HEK293 (cell line): ENCODE data around the gene SLC13A3.

Experiments
- CTCF ChIA-PET: fragments of 350-600 bp; formaldehyde crosslinking; extraction: SDS; loops from one replicate; lab custom pipeline; 2021; ENCODE audit warnings: antibody characterized with exemption; lab: Yijun Ruan, JAX
- POLR2A ChIA-PET: fragments of 300-600 bp; formaldehyde crosslinking; extraction: SDS; loops from one replicate; lab custom pipeline; 2020; ENCODE audit warnings: antibody characterized with exemption, inconsistent platforms; lab: Yijun Ruan, JAX
- H3K27ac ChIP-seq: fragments of 200-500 bp; sonication (Bioruptor generic); 2 replicates; pipeline ENCODE4 v1.5.1; 2014; ENCODE audit warnings: low read depth, low read length, control low read depth, inconsistent platforms; ENCODE audit errors: extremely low read depth
- H3K36me3 ChIP-seq, 2 experiments: fragments of 200-500 bp in 1 of 2; sonication (Bioruptor generic) in 1 of 2; 1 replicate in 1 of 2; 2 replicates in 1 of 2; pipeline ENCODE4 v1.5.1; 2014 to 2017; ENCODE audit warnings: inconsistent platforms in 2 of 2, low read length in 2 of 2; ENCODE audit not compliant: control insufficient read depth in 2 of 2, insufficient read depth in 1 of 2
- H3K4me1 ChIP-seq: fragments of 200-500 bp; sonication (Bioruptor generic); 2 replicates; pipeline ENCODE4 v1.5.1; 2014; ENCODE audit warnings: mild to moderate bottlenecking, low read length, inconsistent platforms; ENCODE audit not compliant: control insufficient read depth, insufficient read depth
- H3K4me3 ChIP-seq: 2 replicates; pipeline ENCODE4 v1.5.1; 2011; ENCODE audit warnings: low read depth, mild to moderate bottlenecking, control low read depth, low read length, moderate library complexity
- H3K9me3 ChIP-seq: fragments of 200-500 bp; sonication (Bioruptor generic); 2 replicates; pipeline ENCODE4 v1.5.1; 2014; ENCODE audit warnings: low read depth, low read length, inconsistent platforms; ENCODE audit not compliant: control insufficient read depth, insufficient read depth
- GLI2 ChIP-seq: fragments of 450-650 bp; formaldehyde crosslinking; IDR thresholded peaks from 2 replicates; pipeline ENCODE4; 2017; ENCODE audit warnings: missing biosample characterization, missing genetic modification characterization, low read depth, borderline replicate concordance
- GLIS2 ChIP-seq: fragments of 450-650 bp; formaldehyde crosslinking; IDR thresholded peaks from 2 replicates; pipeline ENCODE4 v1.5.1; 2016; ENCODE audit warnings: missing biosample characterization, missing genetic modification characterization
- KLF16 ChIP-seq: fragments of 450-650 bp; formaldehyde crosslinking; IDR thresholded peaks from 2 replicates; pipeline ENCODE4 v1.5.1; 2017; ENCODE audit warnings: missing biosample characterization, missing genetic modification characterization
- KLF17 ChIP-seq: fragments of 450-650 bp; formaldehyde crosslinking; IDR thresholded peaks from 2 replicates; pipeline ENCODE4 v1.5.1; 2016; ENCODE audit warnings: missing biosample characterization, missing genetic modification characterization
- PRDM1 ChIP-seq: fragments of 450-650 bp; formaldehyde crosslinking; IDR thresholded peaks from 2 replicates; pipeline ENCODE4; 2016; ENCODE audit warnings: missing biosample characterization, missing genetic modification characterization
- ZBTB7A ChIP-seq: fragments of 450-650 bp; formaldehyde crosslinking; IDR thresholded peaks from 2 replicates; pipeline ENCODE4 v1.5.1; 2016; ENCODE audit warnings: low read depth, missing biosample characterization, missing genetic modification characterization
- ZNF148 ChIP-seq: fragments of 450-650 bp; formaldehyde crosslinking; IDR thresholded peaks from 2 replicates; pipeline ENCODE4 v1.5.0; 2017; ENCODE audit warnings: missing biosample characterization, missing genetic modification characterization, borderline replicate concordance
- ZNF155 ChIP-seq: fragments of 450-650 bp; formaldehyde crosslinking; IDR thresholded peaks from 2 replicates; pipeline ENCODE4 v1.5.1; 2016; ENCODE audit warnings: missing biosample characterization, missing genetic modification characterization
- ZNF416 ChIP-seq: fragments of 450-650 bp; formaldehyde crosslinking; IDR thresholded peaks from 2 replicates; pipeline ENCODE4 v1.5.1; 2016; ENCODE audit warnings: missing biosample characterization, missing genetic modification characterization
- ZNF433 ChIP-seq: fragments of 450-650 bp; formaldehyde crosslinking; IDR thresholded peaks from 2 replicates; pipeline ENCODE4 v1.5.1; 2016; ENCODE audit warnings: missing biosample characterization, missing genetic modification characterization, low read depth
- ZNF600 ChIP-seq: fragments of 450-650 bp; formaldehyde crosslinking; IDR thresholded peaks from 2 replicates; pipeline ENCODE4 v1.5.1; 2016; ENCODE audit warnings: missing biosample characterization, missing genetic modification characterization
- ZNF621 ChIP-seq: fragments of 450-650 bp; formaldehyde crosslinking; IDR thresholded peaks from 2 replicates; pipeline ENCODE4 v1.5.1; 2017; ENCODE audit warnings: missing biosample characterization, missing genetic modification characterization
- ZNF747 ChIP-seq: fragments of 450-650 bp; formaldehyde crosslinking; IDR thresholded peaks from 2 replicates; pipeline ENCODE4 v1.5.1; 2016; ENCODE audit warnings: missing biosample characterization, missing genetic modification characterization
- ZNF777 ChIP-seq: fragments of 450-650 bp; formaldehyde crosslinking; IDR thresholded peaks from 2 replicates; pipeline ENCODE4 v1.5.1; 2017; ENCODE audit warnings: missing biosample characterization, missing genetic modification characterization, borderline replicate concordance
- ZSCAN16 ChIP-seq: fragments of 450-650 bp; formaldehyde crosslinking; IDR thresholded peaks from 2 replicates; pipeline ENCODE4 v1.5.1; 2016; ENCODE audit warnings: missing biosample characterization, missing genetic modification characterization
- ZSCAN30 ChIP-seq: fragments of 450-650 bp; IDR thresholded peaks from 2 replicates; pipeline ENCODE4 v1.5.1; 2018; ENCODE audit warnings: missing biosample characterization, mild to moderate bottlenecking, missing genetic modification characterization, moderate library complexity
- TF ChIP-seq, protein P1 (sequence below): fragments of 450-650 bp; formaldehyde crosslinking; IDR thresholded peaks from 2 replicates; pipeline ENCODE4 v1.5.1; 2016; ENCODE audit warnings: missing biosample characterization, missing genetic modification characterization, low read depth
- TF ChIP-seq, protein P2 (sequence below): fragments of 450-650 bp; formaldehyde crosslinking; IDR thresholded peaks from 2 replicates; pipeline ENCODE4 v1.5.1; 2017; ENCODE audit warnings: missing biosample characterization, mild to moderate bottlenecking, missing genetic modification characterization, moderate library complexity

The SLC13A3 gene

DNA sequence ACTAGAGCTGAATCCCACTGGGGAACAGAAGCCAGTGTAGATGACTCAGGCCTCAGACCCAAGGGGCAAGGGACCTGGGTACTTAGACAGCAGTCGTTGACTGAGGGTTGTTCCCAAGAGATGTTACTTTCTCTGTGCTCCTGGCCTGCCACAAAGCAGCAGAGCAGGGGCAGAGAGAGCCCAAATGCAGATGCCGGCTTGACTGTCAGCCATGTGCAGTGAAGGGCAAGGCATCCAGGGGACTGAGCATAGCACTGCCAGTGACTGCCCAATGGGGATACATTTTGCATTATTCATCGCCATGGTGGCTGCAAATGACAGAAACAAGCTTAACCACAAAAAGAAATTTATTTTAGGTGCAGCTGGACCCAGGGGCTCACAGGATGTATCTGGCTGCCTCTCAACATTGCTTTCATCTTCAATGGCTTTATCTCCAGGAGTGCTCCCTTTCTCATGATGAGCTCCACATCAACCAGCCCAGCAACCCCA is 45.6 kb upstream of the SLC13A3 start:
- no peak overlapping the region for H3K4me3 ChIP-seq
- H3K36me3 ChIP-seq = no peaks in the 10 kb centered on the region
- no peaks in the 10 kb centered on the region for H3K4me1 ChIP-seq
- H3K27ac ChIP-seq = no peak overlapping the region
- ChIA-PET CTCF (interaction anchor here (0.7 to 1.7 kb wide), 2 partner anchors 11 to 14 kb away, joined by 4 to 8 read pairs; no protein-coding TSS in a partner anchor), POLR2A (no interaction called here)
- TF ChIP-seq ZSCAN16 (no peak), KLF16 (tag by site-specific recombination) (no peak), ZSCAN30 (tag by site-specific recombination) (no peak), PRDM1 (tag by site-specific recombination) (no peak), GLIS2 (tag by site-specific recombination) (no peak), GLI2 (tag by site-specific recombination) (no peak), ZNF416 (tag by site-specific recombination) (no peak), ZNF600 (tag by site-specific recombination) (no peak), ZBTB7A (tag by site-specific recombination) (no peak), ZNF621 (tag by site-specific recombination) (no peak), ZNF747 (tag by site-specific recombination) (no peak)
- TF ChIP-seq, protein P1, sequence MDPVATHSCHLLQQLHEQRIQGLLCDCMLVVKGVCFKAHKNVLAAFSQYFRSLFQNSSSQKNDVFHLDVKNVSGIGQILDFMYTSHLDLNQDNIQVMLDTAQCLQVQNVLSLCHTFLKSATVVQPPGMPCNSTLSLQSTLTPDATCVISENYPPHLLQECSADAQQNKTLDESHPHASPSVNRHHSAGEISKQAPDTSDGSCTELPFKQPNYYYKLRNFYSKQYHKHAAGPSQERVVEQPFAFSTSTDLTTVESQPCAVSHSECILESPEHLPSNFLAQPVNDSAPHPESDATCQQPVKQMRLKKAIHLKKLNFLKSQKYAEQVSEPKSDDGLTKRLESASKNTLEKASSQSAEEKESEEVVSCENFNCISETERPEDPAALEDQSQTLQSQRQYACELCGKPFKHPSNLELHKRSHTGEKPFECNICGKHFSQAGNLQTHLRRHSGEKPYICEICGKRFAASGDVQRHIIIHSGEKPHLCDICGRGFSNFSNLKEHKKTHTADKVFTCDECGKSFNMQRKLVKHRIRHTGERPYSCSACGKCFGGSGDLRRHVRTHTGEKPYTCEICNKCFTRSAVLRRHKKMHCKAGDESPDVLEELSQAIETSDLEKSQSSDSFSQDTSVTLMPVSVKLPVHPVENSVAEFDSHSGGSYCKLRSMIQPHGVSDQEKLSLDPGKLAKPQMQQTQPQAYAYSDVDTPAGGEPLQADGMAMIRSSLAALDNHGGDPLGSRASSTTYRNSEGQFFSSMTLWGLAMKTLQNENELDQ (tag by site-specific recombination) = no peak
- no peaks in the 10 kb centered on the region for H3K9me3 ChIP-seq

GRCh38 chr20:46695892-46696291 is 44.6 kb upstream of the SLC13A3 start:
- no peaks in the 10 kb centered on the region for H3K36me3 ChIP-seq
- H3K27ac ChIP-seq = no peak overlapping the region
- H3K4me3 ChIP-seq = no peak overlapping the region
- no peaks in the 10 kb centered on the region for H3K9me3 ChIP-seq
- POLR2A ChIA-PET = no interaction called here
- TF ChIP-seq, protein P2, sequence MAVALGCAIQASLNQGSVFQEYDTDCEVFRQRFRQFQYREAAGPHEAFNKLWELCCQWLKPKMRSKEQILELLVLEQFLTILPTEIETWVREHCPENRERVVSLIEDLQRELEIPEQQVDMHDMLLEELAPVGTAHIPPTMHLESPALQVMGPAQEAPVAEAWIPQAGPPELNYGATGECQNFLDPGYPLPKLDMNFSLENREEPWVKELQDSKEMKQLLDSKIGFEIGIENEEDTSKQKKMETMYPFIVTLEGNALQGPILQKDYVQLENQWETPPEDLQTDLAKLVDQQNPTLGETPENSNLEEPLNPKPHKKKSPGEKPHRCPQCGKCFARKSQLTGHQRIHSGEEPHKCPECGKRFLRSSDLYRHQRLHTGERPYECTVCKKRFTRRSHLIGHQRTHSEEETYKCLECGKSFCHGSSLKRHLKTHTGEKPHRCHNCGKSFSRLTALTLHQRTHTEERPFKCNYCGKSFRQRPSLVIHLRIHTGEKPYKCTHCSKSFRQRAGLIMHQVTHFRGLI (tag by site-specific recombination) = no peak
- TF ChIP-seq ZNF777 (tag by site-specific recombination) = no peak
- no peak for TF ChIP-seq KLF17 (tag by site-specific recombination)
- TF ChIP-seq ZNF148 (tag by site-specific recombination) = no peak
- TF ChIP-seq ZNF155 (tag by site-specific recombination) = no peak
- no peak for TF ChIP-seq ZNF433 (tag by site-specific recombination)
- CTCF ChIA-PET = no interaction called here
- H3K4me1 ChIP-seq = no peaks in the 10 kb centered on the region
